CD4-positive, CD25-positive, alpha-beta regulatory T cell (primary cell): ENCODE data around the gene SYNC. TPM values are rescaled to one million over a fixed set of nuclear protein-coding genes. Genes with fewer than 3 reads are reported as not detected.
"Not testable (repeated sequence)": the region's sequence is repeated elsewhere in the genome, so short reads cannot be mapped to it uniquely, and the experiment has no call there.

Experiments
- ATAC-seq, 2 donors: fragments of 150-1000 bp; cut with Tn5 transposase; one replicate each; pipeline ENCODE4 v1.10.0; 2021; ENCODE audit warnings: low read depth in 2 of 2, moderate number of reproducible peaks in 2 of 2, moderate library complexity in 1 of 2
- DNase-seq, 3 donors: peaks; one replicate each; pipeline versions ENCODE4 v3.0.0 to v3.0.0-alpha.2; 2012 to 2022; ENCODE audit warnings: mixed read lengths in 1 of 3
- H3K27ac ChIP-seq: one replicate; pipeline ENCODE4 v1.7.0; 2013; ENCODE audit warnings: mild to moderate bottlenecking, low read length; ENCODE audit not compliant: insufficient read depth, poor library complexity, severe bottlenecking
- H3K27me3 ChIP-seq: one replicate; pipeline ENCODE4 v1.7.0; 2013; ENCODE audit warnings: low read length; ENCODE audit not compliant: control insufficient read depth, insufficient read depth
- H3K36me3 ChIP-seq: one replicate; pipeline ENCODE4 v1.7.0; 2013; ENCODE audit warnings: mild to moderate bottlenecking, low read length, moderate library complexity; ENCODE audit not compliant: control insufficient read depth, insufficient read depth
- H3K4me1 ChIP-seq: 2 replicates; pipeline ENCODE4 v1.7.0; 2013; ENCODE audit warnings: mild to moderate bottlenecking, low read length; ENCODE audit not compliant: insufficient read depth, control insufficient read depth, poor library complexity, severe bottlenecking
- H3K4me3 ChIP-seq: one replicate; pipeline ENCODE4 v1.7.0; 2013; ENCODE audit warnings: low read depth, mild to moderate bottlenecking, low read length, moderate library complexity
- H3K9me3 ChIP-seq, 2 experiments: 1 replicate in 1 of 2; 2 replicates in 1 of 2; pipeline ENCODE4 v1.7.0; 2013; ENCODE audit warnings: low read length in 2 of 2, mild to moderate bottlenecking in 1 of 2, moderate library complexity in 1 of 2; ENCODE audit not compliant: control insufficient read depth in 2 of 2
- H3K27ac Mint-ChIP-seq, 3 donors: one replicate each; pipeline ENCODE4 v1.8.0; 2020 to 2022; ENCODE audit warnings: mild to moderate bottlenecking in 3 of 3, mixed read lengths in 3 of 3, moderate library complexity in 2 of 3
- H3K27me3 Mint-ChIP-seq: one replicate; pipeline ENCODE4 v1.8.0; 2022; ENCODE audit warnings: mild to moderate bottlenecking, mixed read lengths
- H3K36me3 Mint-ChIP-seq: one replicate; pipeline ENCODE4 v1.8.0; 2020; ENCODE audit warnings: mixed read lengths
- H3K4me1 Mint-ChIP-seq, 4 donors: one replicate each; pipeline ENCODE4 v1.8.0; 2020 to 2022; ENCODE audit warnings: mixed read lengths in 4 of 4, mild to moderate bottlenecking in 1 of 4
- H3K4me3 Mint-ChIP-seq, 4 donors: one replicate each; pipeline ENCODE4 v1.8.0; 2020 to 2022; ENCODE audit warnings: mild to moderate bottlenecking in 4 of 4, mixed read lengths in 4 of 4, moderate library complexity in 3 of 4
- H3K9me3 Mint-ChIP-seq, 7 donors: one replicate each; pipeline ENCODE4 v1.8.0; 2020 to 2022; ENCODE audit warnings: mixed read lengths in 7 of 7, mild to moderate bottlenecking in 3 of 7, moderate library complexity in 2 of 7
- polyA plus RNA-seq, 4 donors: library from polyadenylated mRNA; unstranded; fragments of 300-500 nt; fragmentation: Illumina TruSeq; gene quantifications; one replicate each; pipeline ENCODE4 v1.2.3, GENCODE V29; 2021
- total RNA-seq: library from RNA; stranded (reverse); gene quantifications from one replicate; pipeline ENCODE4 v1.2.3, GENCODE V29; 2022

The SYNC gene
- total and polyA plus RNA-seq, 5 donors from 2014 or later: not detected

- H3K27ac ChIP-seq, H3K4me1 ChIP-seq, H3K9me3 ChIP-seq, H3K36me3 Mint-ChIP-seq, H3K9me3 Mint-ChIP-seq, H3K4me3 ChIP-seq, H3K36me3 ChIP-seq, DNase-seq, H3K4me3 Mint-ChIP-seq, H3K4me1 Mint-ChIP-seq, H3K27me3 ChIP-seq, ATAC-seq: not testable (repeated sequence)
- H3K27ac Mint-ChIP-seq: peak overlapping the region in 1 of 3 donors; percentile 66
- H3K27me3 Mint-ChIP-seq: peaks cover 24% of the 10 kb centered on the region
These were observed 5.6 kb downstream of the SYNC start for GRCh38 chr1:32696996-32697395.

- H3K27ac ChIP-seq: no peak overlapping the region
- H3K9me3 ChIP-seq: no peaks in the 10 kb centered on the region
These were observed 6.5 kb downstream of the SYNC start for GRCh38 chr1:32696041-32696440.

GRCh38 chr1:32695098-32695904 is 7.3 kb downstream of the SYNC start:
- no peaks in the 10 kb centered on the region for H3K9me3 Mint-ChIP-seq
- peaks cover 11% of the 10 kb centered on the region for H3K27me3 Mint-ChIP-seq
- peak in 1 of 3 donors; percentile 14 for DNase-seq
- no peaks in the 10 kb centered on the region for H3K36me3 Mint-ChIP-seq
- no peaks in the 10 kb centered on the region for H3K4me1 ChIP-seq
- H3K27me3 ChIP-seq: no peaks in the 10 kb centered on the region
- no peak overlapping the region for H3K4me3 ChIP-seq
- no peak for ATAC-seq
- no peaks in the 10 kb centered on the region for H3K36me3 ChIP-seq
- H3K4me1 Mint-ChIP-seq: peaks cover 0 to 3% (median under 1%) of the 10 kb centered on the region in 4 donors
- no peak overlapping the region for H3K27ac Mint-ChIP-seq
- H3K4me3 Mint-ChIP-seq: no peak overlapping the region
- H3K9me3 ChIP-seq: no peaks in the 10 kb centered on the region
- H3K27ac ChIP-seq: no peak overlapping the region

More at GRCh38 chr1:32696041-32696440, 6.5 kb downstream of the SYNC start:
- ATAC-seq (no peak), DNase-seq (no peak)
- no peaks in the 10 kb centered on the region for H3K9me3 Mint-ChIP-seq
- Histone ChIP-seq H3K36me3 (no peaks in the 10 kb centered on the region), H3K27me3 (no peaks in the 10 kb centered on the region), H3K4me3 (no peak overlapping the region), H3K4me1 (no peaks in the 10 kb centered on the region)
- H3K4me1 Mint-ChIP-seq: peaks cover 0 to 3% (median under 1%) of the 10 kb centered on the region in 4 donors
- H3K4me3 Mint-ChIP-seq: no peak overlapping the region
- H3K36me3 Mint-ChIP-seq: no peaks in the 10 kb centered on the region
- peaks cover 15% of the 10 kb centered on the region for H3K27me3 Mint-ChIP-seq
- no peak overlapping the region for H3K27ac Mint-ChIP-seq

- no peak overlapping the region for H3K4me3 ChIP-seq
- Mint-ChIP-seq H3K36me3 (no peaks in the 10 kb centered on the region), H3K4me3 (peak overlapping the region in 1 of 4 donors; percentile 47), H3K4me1 (peaks cover 0 to 3% (median 0%) of the 10 kb centered on the region in 4 donors), H3K27ac (no peak overlapping the region), H3K27me3 (peaks cover 6% of the 10 kb centered on the region), H3K9me3 (peaks cover 0 to 1% (median 0%) of the 10 kb centered on the region in 7 donors)
- H3K4me1 ChIP-seq: no peaks in the 10 kb centered on the region
- H3K27me3 ChIP-seq: no peaks in the 10 kb centered on the region
- H3K36me3 ChIP-seq: no peaks in the 10 kb centered on the region
- ATAC-seq (no peak), DNase-seq (no peak)
- no peaks in the 10 kb centered on the region for H3K9me3 ChIP-seq
- H3K27ac ChIP-seq: no peak overlapping the region
These were observed 9.0 kb downstream of the SYNC start for GRCh38 chr1:32693455-32694174.

GRCh38 chr1:32686387-32686786 is 16.2 kb downstream of the SYNC start:
- H3K9me3 Mint-ChIP-seq: peaks cover 0 to 1% (median 0%) of the 10 kb centered on the region in 7 donors
- H3K27me3 ChIP-seq: no peaks in the 10 kb centered on the region
- H3K36me3 ChIP-seq: peaks cover 44% of the 10 kb centered on the region
- ATAC-seq (no peak), DNase-seq (no peak)
- peak overlapping the region in 2 of 3 donors; percentile 2 to 72 for H3K27ac Mint-ChIP-seq
- no peaks in the 10 kb centered on the region for H3K27me3 Mint-ChIP-seq
- no peaks in the 10 kb centered on the region for H3K9me3 ChIP-seq
- no peak overlapping the region for H3K4me3 Mint-ChIP-seq
- H3K36me3 Mint-ChIP-seq: peaks cover 19% of the 10 kb centered on the region
- H3K4me3 ChIP-seq: no peak overlapping the region
- H3K27ac ChIP-seq: no peak overlapping the region
- no peaks in the 10 kb centered on the region for H3K4me1 ChIP-seq
- H3K4me1 Mint-ChIP-seq: no peaks in the 10 kb centered on the region

GRCh38 chr1:32685498-32685897 is 17.1 kb downstream of the SYNC start:
- no peaks in the 10 kb centered on the region for H3K4me1 Mint-ChIP-seq
- no peak overlapping the region for H3K4me3 ChIP-seq
- no peaks in the 10 kb centered on the region for H3K27me3 Mint-ChIP-seq
- no peak overlapping the region for H3K4me3 Mint-ChIP-seq
- H3K4me1 ChIP-seq: no peaks in the 10 kb centered on the region
- DNase-seq: no peak
- H3K9me3 ChIP-seq: no peaks in the 10 kb centered on the region
- H3K36me3 Mint-ChIP-seq: peaks cover 28% of the 10 kb centered on the region
- ATAC-seq: no peak
- peaks cover 0 to 1% (median 0%) of the 10 kb centered on the region in 7 donors for H3K9me3 Mint-ChIP-seq
- no peak overlapping the region for H3K27ac ChIP-seq
- peaks cover 50% of the 10 kb centered on the region for H3K36me3 ChIP-seq
- H3K27me3 ChIP-seq: no peaks in the 10 kb centered on the region
- H3K27ac Mint-ChIP-seq: peak overlapping the region in 1 of 3 donors; percentile 2

GRCh38 chr1:32684167-32684811 is 18.3 kb downstream of the SYNC start:
- no peak for DNase-seq
- H3K4me1 Mint-ChIP-seq: peaks cover 0 to 6% (median 0%) of the 10 kb centered on the region in 4 donors
- Histone ChIP-seq H3K36me3 (peaks cover 55% of the 10 kb centered on the region), H3K9me3 (no peaks in the 10 kb centered on the region), H3K4me1 (no peaks in the 10 kb centered on the region), H3K4me3 (no peak overlapping the region), H3K27ac (no peak overlapping the region), H3K27me3 (no peaks in the 10 kb centered on the region)
- peaks cover 33% of the 10 kb centered on the region for H3K36me3 Mint-ChIP-seq
- peak overlapping the region; percentile 53 to 61 (median 54) for H3K27ac Mint-ChIP-seq
- H3K27me3 Mint-ChIP-seq: no peaks in the 10 kb centered on the region
- no peak overlapping the region for H3K4me3 Mint-ChIP-seq
- no peak for ATAC-seq
- H3K9me3 Mint-ChIP-seq: no peaks in the 10 kb centered on the region
